Activated CD4-positive, alpha-beta T cell treated with anti-CD3 and anti-CD28 coated beads for 36 hours (primary cell): Measurements from ENCODE around the gene TMEM223. TPM values are rescaled to one million over a fixed set of nuclear protein-coding genes. Genes with fewer than 3 reads are reported as not detected.
"Not testable (repeated sequence)": the region's sequence is repeated elsewhere in the genome, so short reads cannot be mapped to it uniquely, and the experiment has no call there.

ENCODE experiments used
- ATAC-seq: fragments of 200-7000 bp; cut with Tn5 transposase; one replicate; pipeline ENCODE4 v1.10.0; 2021; ENCODE audit warnings: mild to moderate bottlenecking, moderate library complexity
- CTCF ChIA-PET: fragments of 350-600 bp; sonication (Branson Sonifier 250); formaldehyde crosslinking; loops from one replicate; lab custom pipeline; 2021; ENCODE audit warnings: antibody characterized with exemption; lab: Charles Lee
- POLR2A ChIA-PET: fragments of 350-600 bp; sonication (Branson Sonifier 250); formaldehyde crosslinking; loops from one replicate; lab custom pipeline; 2021; ENCODE audit warnings: antibody characterized with exemption, inconsistent platforms; lab: Charles Lee
- DNase-seq: peaks from one replicate; pipeline ENCODE4 v3.0.0-alpha.2; 2020
- H3K27ac Mint-ChIP-seq: one replicate; pipeline ENCODE4 v1.8.0; 2021; ENCODE audit warnings: mixed read lengths
- H3K27me3 Mint-ChIP-seq: one replicate; pipeline ENCODE4 v1.8.0; 2021; ENCODE audit warnings: mixed read lengths
- H3K36me3 Mint-ChIP-seq: one replicate; pipeline ENCODE4 v1.8.0; 2021; ENCODE audit warnings: low read depth, mixed read lengths
- H3K4me1 Mint-ChIP-seq: one replicate; pipeline ENCODE4 v1.8.0; 2021; ENCODE audit warnings: mixed read lengths
- H3K4me3 Mint-ChIP-seq: one replicate; pipeline ENCODE4 v1.8.0; 2021; ENCODE audit warnings: mild to moderate bottlenecking, moderate library complexity, mixed read lengths
- H3K9me3 Mint-ChIP-seq: one replicate; pipeline ENCODE4 v1.8.0; 2021; ENCODE audit warnings: low read depth, mixed read lengths
- intact Hi-C, 2 experiments: fragments of 100-400 bp; cut with DNase I in 1 of 2; cut with micrococcal nuclease in 1 of 2; formaldehyde crosslinking; loops; one replicate each; pipeline versions ENCODE4 v1.14.2 to v1.15.1; 2022 to 2024; cut with DNase I, micrococcal nuclease
- total RNA-seq, 2 experiments: library from RNA; stranded (reverse); gene quantifications; one replicate each; pipeline ENCODE4 v1.2.3, GENCODE V29; 2021

TMEM223 gene
- total RNA-seq, 2 experiments from 2014 or later, result 11.1 to 12.6 TPM

GRCh38 chr11:62828130-62828529 is 36.3 kb upstream of the TMEM223 start:
- Mint-ChIP-seq H3K4me1 (peaks cover 18% of the 10 kb centered on the region), H3K36me3 (peaks cover 34% of the 10 kb centered on the region)
- H3K27ac Mint-ChIP-seq, H3K9me3 Mint-ChIP-seq, ATAC-seq, intact Hi-C loops, DNase-seq, H3K4me3 Mint-ChIP-seq, H3K27me3 Mint-ChIP-seq: not testable (repeated sequence)
- ChIA-PET POLR2A (interaction anchor here (0.5 to 3.8 kb wide), 6 partner anchors 12 to 339 kb away, joined by 3 to 18 read pairs (median 4); partner anchors contain the start of genes C11orf98, CSKMT, WDR74 and ZBTB3), CTCF (interaction anchor here (0.6 to 1.6 kb wide), 9 partner anchors 11 to 1423 kb away, joined by 3 to 6 read pairs (median 3); partner anchors contain the start of genes HNRNPUL2, PLCB3, WDR74 and ZBTB3)

- POLR2A ChIA-PET, result interaction anchor here (0.9 kb wide), 1 partner anchor 18 kb away, joined by 3 read pairs; no protein-coding TSS in a partner anchor
These were observed 31.9 kb upstream of the TMEM223 start for GRCh38 chr11:62823677-62824076.

GRCh38 chr11:62817129-62817528 is 25.3 kb upstream of the TMEM223 start:
- ATAC-seq (no peak), DNase-seq (no peak)
- H3K4me1 Mint-ChIP-seq, result peaks cover 2% of the 10 kb centered on the region
- peaks cover 18% of the 10 kb centered on the region for H3K36me3 Mint-ChIP-seq
- POLR2A ChIA-PET, result interaction anchor here (0.7 to 1.2 kb wide), 3 partner anchors 10 to 23 kb away, joined by 3 to 4 read pairs (median 3); partner anchors contain the start of gene STX5
- H3K27ac Mint-ChIP-seq, result no peak overlapping the region
- intact Hi-C loops, result no loop called here
- H3K27me3 Mint-ChIP-seq, result no peaks in the 10 kb centered on the region
- no peaks in the 10 kb centered on the region for H3K9me3 Mint-ChIP-seq
- H3K4me3 Mint-ChIP-seq, result no peak overlapping the region
- CTCF ChIA-PET, result interaction anchor here (0.6 to 1.3 kb wide), 6 partner anchors 11 to 123 kb away, joined by 3 to 8 read pairs (median 3); no protein-coding TSS in a partner anchor

More at GRCh38 chr11:62823677-62824076, 31.9 kb upstream of the TMEM223 start:
- Mint-ChIP-seq H3K4me1 (peaks cover 2% of the 10 kb centered on the region), H3K27ac (no peak overlapping the region), H3K36me3 (peaks cover 39% of the 10 kb centered on the region), H3K27me3 (no peaks in the 10 kb centered on the region), H3K9me3 (no peaks in the 10 kb centered on the region), H3K4me3 (no peak overlapping the region)
- intact Hi-C loops, result no loop called here
- ATAC-seq (no peak), DNase-seq (no peak)
- CTCF ChIA-PET, result interaction anchor here (0.6 to 1.2 kb wide), 3 partner anchors 13 to 143 kb away, joined by 3 read pairs; no protein-coding TSS in a partner anchor

DNA sequence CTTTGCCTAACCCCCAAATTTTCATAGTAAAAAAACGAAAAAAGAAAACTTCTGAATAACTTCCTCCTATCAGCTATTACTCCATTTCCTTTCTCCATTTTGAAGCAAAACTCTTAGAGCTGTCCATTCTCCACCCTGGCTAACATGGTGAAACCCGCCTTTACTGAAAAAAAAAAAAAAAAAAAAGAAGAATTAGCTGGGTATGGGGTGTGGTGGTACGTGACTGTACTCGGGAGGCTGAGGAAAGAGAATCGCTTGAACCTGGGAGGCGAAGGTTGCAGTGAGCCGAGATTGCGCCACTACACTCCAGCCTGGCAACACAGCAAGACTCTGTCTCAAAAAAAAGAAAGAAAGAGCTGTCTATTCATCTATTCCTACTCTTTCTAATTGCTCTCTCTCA is 24.8 kb upstream of the TMEM223 start:
- Mint-ChIP-seq H3K4me3 (no peak overlapping the region), H3K4me1 (peaks cover 2% of the 10 kb centered on the region), H3K9me3 (no peaks in the 10 kb centered on the region), H3K36me3 (peaks cover 18% of the 10 kb centered on the region), H3K27ac (no peak overlapping the region), H3K27me3 (no peaks in the 10 kb centered on the region)
- ChIA-PET POLR2A (interaction anchor here (0.7 to 1.2 kb wide), 5 partner anchors 10 to 25 kb away, joined by 3 to 4 read pairs (median 4); partner anchors contain the start of gene STX5), CTCF (interaction anchor here (0.6 to 1.5 kb wide), 10 partner anchors 11 to 122 kb away, joined by 3 to 8 read pairs (median 3); no protein-coding TSS in a partner anchor)
- ATAC-seq (no peak), DNase-seq (no peak)
- intact Hi-C loops, result no loop called here

DNA sequence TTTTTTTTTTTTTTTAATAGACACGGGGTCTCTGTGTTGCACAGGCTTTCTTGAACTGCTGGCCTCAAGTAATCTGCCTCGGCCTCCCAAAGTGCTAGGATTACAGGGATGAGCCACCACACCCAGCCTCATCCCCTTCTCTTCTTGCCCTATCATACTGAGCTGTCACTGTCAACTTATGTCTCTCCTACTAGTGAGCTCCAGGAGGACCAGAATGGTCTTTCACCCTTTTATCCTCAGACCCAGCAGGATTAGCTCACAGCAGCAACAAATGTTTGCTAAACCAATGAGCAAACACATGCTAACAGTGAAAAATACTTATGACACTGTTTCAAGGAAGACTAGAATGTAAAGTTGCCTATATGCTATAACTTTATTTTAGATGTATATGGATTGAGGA is 19.9 kb upstream of the TMEM223 start:
- Mint-ChIP-seq H3K27ac (no peak overlapping the region), H3K4me1 (peaks cover 2% of the 10 kb centered on the region), H3K9me3 (no peaks in the 10 kb centered on the region), H3K4me3 (no peak overlapping the region), H3K36me3 (peaks cover 5% of the 10 kb centered on the region), H3K27me3 (no peaks in the 10 kb centered on the region)
- CTCF ChIA-PET, result interaction anchor here (0.9 to 1.0 kb wide), 2 partner anchors 16 to 74 kb away, joined by 3 read pairs; no protein-coding TSS in a partner anchor
- ATAC-seq, result no peak
- POLR2A ChIA-PET, result interaction anchor here (0.6 to 1.2 kb wide), 2 partner anchors 21 to 198 kb away, joined by 5 to 13 read pairs; partner anchors contain the start of genes STX5 and TEX54
- intact Hi-C loops, result no loop called here
- no peak for DNase-seq

- Mint-ChIP-seq H3K4me1 (peaks cover 9% of the 10 kb centered on the region), H3K27me3 (no peaks in the 10 kb centered on the region), H3K9me3 (no peaks in the 10 kb centered on the region), H3K4me3 (no peak overlapping the region), H3K36me3 (peaks cover 5% of the 10 kb centered on the region), H3K27ac (no peak overlapping the region)
- DNase-seq, result no peak
- ChIA-PET CTCF (no interaction called here), POLR2A (interaction anchor here (0.6 to 1.2 kb wide), 2 partner anchors 22 to 197 kb away, joined by 5 to 13 read pairs; partner anchors contain the start of genes STX5 and TEX54)
- no peak for ATAC-seq
- intact Hi-C loops, result no loop called here
These were observed 18.9 kb upstream of the TMEM223 start for GRCh38 chr11:62810748-62811147.

DNA sequence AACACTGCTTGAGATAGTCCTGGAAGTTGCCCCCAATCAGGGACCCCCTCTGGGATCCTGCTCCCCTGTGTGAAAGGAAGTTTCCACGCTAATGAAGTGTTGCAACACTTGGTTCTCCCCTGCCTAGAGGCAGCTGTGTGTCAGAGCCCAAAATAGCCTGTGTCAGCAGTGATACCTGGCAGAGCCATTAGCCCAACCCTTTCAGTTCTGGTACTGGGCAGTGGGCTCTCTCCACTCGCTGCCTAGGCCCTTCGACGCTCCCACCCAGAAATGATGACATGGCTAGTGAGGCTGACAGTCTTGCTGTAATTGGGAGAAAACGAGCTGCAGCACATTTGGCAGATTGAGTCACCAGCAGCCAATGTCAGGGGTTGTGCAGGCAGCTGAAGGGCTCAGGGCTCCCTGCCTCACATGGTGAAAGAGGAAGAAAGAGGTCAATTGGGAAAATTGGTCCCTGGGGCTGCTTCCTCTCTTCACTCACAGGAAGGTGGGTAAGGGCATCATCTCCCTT is 14.9 kb upstream of the TMEM223 start:
- intact Hi-C loops, result no loop called here
- H3K36me3 Mint-ChIP-seq, result peaks cover 22% of the 10 kb centered on the region
- no peak for DNase-seq

GRCh38 chr11:62805961-62806441 is 14.2 kb upstream of the TMEM223 start:
- intact Hi-C loops, result loop anchor here (1.0 to 2.0 kb wide), 16 partner anchors 14 to 232 kb away; partner anchors contain the start of genes TMEM179B (in 2 of the 2), TMEM223 (in 2 of the 2), WDR74 (in 2 of the 2) and HNRNPUL2 (in 1 of the 2)
- Mint-ChIP-seq H3K4me1 (peaks cover 29% of the 10 kb centered on the region), H3K36me3 (peaks cover 29% of the 10 kb centered on the region), H3K27ac (peak overlapping the region; percentile 96), H3K9me3 (no peaks in the 10 kb centered on the region), H3K4me3 (peak overlapping the region; percentile 99), H3K27me3 (no peaks in the 10 kb centered on the region)
- peak; percentile 20 for ATAC-seq
- CTCF ChIA-PET, result interaction anchor here (0.6 to 3.2 kb wide), 9 partner anchors 14 to 843 kb away, joined by 3 to 24 read pairs (median 3); partner anchors contain the start of gene TMEM179B
- POLR2A ChIA-PET, result interaction anchor here (0.6 to 2.2 kb wide), 12 partner anchors 18 to 165 kb away, joined by 3 to 27 read pairs (median 4); partner anchors contain the start of genes SLC3A2, STX5, TMEM179B and ZBTB3
- DNase-seq, result peak; percentile 56

More for the DNA sequence above, 14.9 kb upstream of the TMEM223 start:
- Mint-ChIP-seq H3K9me3 (no peaks in the 10 kb centered on the region), H3K4me1 (peaks cover 27% of the 10 kb centered on the region), H3K4me3 (peak overlapping the region; percentile 99), H3K27ac (peak overlapping the region; percentile 86), H3K27me3 (no peaks in the 10 kb centered on the region)
- ChIA-PET POLR2A (interaction anchor here (0.5 to 2.2 kb wide), 7 partner anchors 19 to 55 kb away, joined by 3 to 27 read pairs (median 6); partner anchors contain the start of genes TMEM179B and ZBTB3), CTCF (interaction anchor here (1.2 to 3.2 kb wide), 5 partner anchors 13 to 76 kb away, joined by 3 to 24 read pairs (median 4); partner anchors contain the start of gene TMEM179B)
- no peak for ATAC-seq

DNA sequence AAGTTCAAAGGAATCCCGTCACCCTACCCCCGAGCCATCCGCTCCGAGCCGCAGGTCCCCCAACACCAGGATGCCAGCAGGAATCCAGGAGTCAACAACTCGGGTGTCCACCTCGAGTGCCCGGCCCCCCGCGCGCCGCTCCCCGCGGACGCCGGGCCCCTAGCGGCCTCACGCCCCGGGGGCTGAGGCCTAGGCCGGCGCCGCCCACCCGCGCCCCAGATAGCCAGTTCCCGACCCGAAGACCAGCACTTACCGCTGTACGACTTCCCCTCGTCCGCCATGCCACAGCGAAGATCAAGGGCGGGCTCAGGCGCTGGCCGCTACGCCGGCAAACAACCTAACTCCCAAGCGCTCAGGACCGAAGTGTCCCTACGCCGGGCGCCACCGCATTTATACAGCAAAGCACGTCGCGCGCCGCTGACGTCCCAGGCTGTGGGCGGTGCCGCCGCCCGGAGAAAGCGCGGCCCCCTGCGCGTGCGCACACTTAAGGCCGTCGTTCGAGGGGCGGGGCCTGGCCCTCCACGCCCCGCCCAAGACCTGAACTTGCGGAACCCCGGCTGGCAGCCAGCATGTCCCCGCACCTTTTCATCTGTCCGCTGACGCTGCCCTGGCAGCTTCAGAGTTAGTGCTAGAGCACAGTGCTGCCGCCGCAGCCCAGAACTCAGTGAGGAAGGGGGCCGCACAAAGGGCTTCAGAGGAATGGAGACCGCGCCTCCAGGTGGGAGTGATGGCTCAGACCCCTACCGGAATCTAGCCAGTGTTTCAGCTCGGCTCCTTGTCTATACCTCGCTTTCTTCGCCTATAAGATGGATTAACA is 13.5 kb upstream of the TMEM223 start, which contains the start of gene NXF1:
Gene NXF1, minus strand, starts transcription at position 365 of the 817 bp plus-strand sequence. Its CDS starts 84 bp downstream, at position 281.
- peak; percentile 97 for DNase-seq
- peak; percentile 79 for ATAC-seq
- Mint-ChIP-seq H3K9me3 (no peaks in the 10 kb centered on the region), H3K27ac (peak within 1 kb of the TSS; percentile 97), H3K27me3 (no peaks in the 10 kb centered on the region), H3K36me3 (peaks cover 33% of the 10 kb centered on the region), H3K4me3 (peak within 1 kb of the TSS; percentile 99), H3K4me1 (peaks cover 29% of the 10 kb centered on the region)
- CTCF ChIA-PET, result interaction anchor here (0.6 to 3.2 kb wide), 8 partner anchors 15 to 844 kb away, joined by 3 to 24 read pairs (median 3); partner anchors contain the start of gene TMEM179B
- POLR2A ChIA-PET, result interaction anchor here (0.5 to 2.2 kb wide), 14 partner anchors 13 to 164 kb away, joined by 3 to 27 read pairs (median 4); partner anchors contain the start of genes SLC3A2, STX5, TMEM179B and ZBTB3
- intact Hi-C loops, result loop anchor here (1.0 to 2.0 kb wide), 16 partner anchors 13 to 231 kb away; partner anchors contain the start of genes TMEM179B (in 2 of the 2), TMEM223 (in 2 of the 2), WDR74 (in 2 of the 2) and HNRNPUL2 (in 1 of the 2)
